OCI-LY3 (cell line): ENCODE data around the gene TBC1D23.
"Not testable (repeated sequence)": the region's sequence is repeated elsewhere in the genome, so short reads cannot be mapped to it uniquely, and the experiment has no call there.

ENCODE experiments used
- H2AFZ ChIP-seq: fragments of 200-600, 300-600 bp; shearing (Covaris generic); 2 replicates; pipeline ENCODE4 v1.6.0; 2014; ENCODE audit warnings: antibody characterized with exemption, low read depth, low read length
- H3K27ac ChIP-seq: fragments of 200-600, 300-600 bp; sonication (generic); 2 replicates; pipeline ENCODE4 v1.5.1; 2014; ENCODE audit warnings: mild to moderate bottlenecking, low read length, moderate library complexity, mixed read lengths
- H3K27me3 ChIP-seq: fragments of 200-600, 300-600 bp; sonication (generic); 2 replicates; pipeline ENCODE4 v1.6.1; 2014; ENCODE audit warnings: low read depth, low read length, mixed read lengths
- H3K36me3 ChIP-seq: fragments of 200-600, 300-600 bp; sonication (generic); replicated peaks from 2 replicates; pipeline ENCODE3; 2014; ENCODE audit warnings: low read depth, low read length, mixed read lengths
- H3K4me1 ChIP-seq: fragments of 300-600, 200-600 bp; sonication (generic); 2 replicates; pipeline ENCODE4 v1.6.1; 2014; ENCODE audit warnings: low read length, mixed read lengths
- H3K4me2 ChIP-seq: fragments of 200-600, 300-600 bp; sonication (generic); 2 replicates; pipeline ENCODE4 v1.6.1; 2014; ENCODE audit warnings: low read length, mixed read lengths
- H3K4me3 ChIP-seq: fragments of 300-600, 200-600 bp; sonication (generic); 2 replicates; pipeline ENCODE4 v1.5.1; 2014; ENCODE audit warnings: antibody characterized with exemption, mild to moderate bottlenecking, low read length, moderate library complexity
- H3K79me2 ChIP-seq: fragments of 300-600, 200-600 bp; shearing (Covaris generic); 2 replicates; pipeline ENCODE4 v1.6.1; 2014; ENCODE audit warnings: mild to moderate bottlenecking, low read length, mixed read lengths
- H3K9ac ChIP-seq: fragments of 300-600, 200-600 bp; shearing (Covaris generic); 2 replicates; pipeline ENCODE4 v1.6.0; 2014; ENCODE audit warnings: mild to moderate bottlenecking, low read length, moderate library complexity
- H3K9me3 ChIP-seq: fragments of 200-600, 300-600 bp; shearing (Covaris generic); 2 replicates; pipeline ENCODE4 v1.6.1; 2014; ENCODE audit warnings: low read length, mixed read lengths; ENCODE audit not compliant: insufficient read depth
- H4K20me1 ChIP-seq: fragments of 200-600, 300-600 bp; sonication (generic); 2 replicates; pipeline ENCODE4 v1.6.1; 2016; ENCODE audit warnings: low read length, mixed read lengths; ENCODE audit not compliant: insufficient read depth
- EZH2phosphoT487 ChIP-seq: fragments of 200-600 bp; shearing (Covaris generic); IDR thresholded peaks from 2 replicates; pipeline ENCODE4 v1.6.1; 2018; ENCODE audit warnings: antibody characterized with exemption, mixed run types, low read depth
- TF ChIP-seq, protein P1 (sequence below): fragments of 200-600, 300-600 bp; sonication (generic); IDR thresholded peaks from 2 replicates; pipeline ENCODE4 v1.5.1; 2014; ENCODE audit warnings: antibody characterized with exemption, low read length, low read depth

TBC1D23 gene

DNA sequence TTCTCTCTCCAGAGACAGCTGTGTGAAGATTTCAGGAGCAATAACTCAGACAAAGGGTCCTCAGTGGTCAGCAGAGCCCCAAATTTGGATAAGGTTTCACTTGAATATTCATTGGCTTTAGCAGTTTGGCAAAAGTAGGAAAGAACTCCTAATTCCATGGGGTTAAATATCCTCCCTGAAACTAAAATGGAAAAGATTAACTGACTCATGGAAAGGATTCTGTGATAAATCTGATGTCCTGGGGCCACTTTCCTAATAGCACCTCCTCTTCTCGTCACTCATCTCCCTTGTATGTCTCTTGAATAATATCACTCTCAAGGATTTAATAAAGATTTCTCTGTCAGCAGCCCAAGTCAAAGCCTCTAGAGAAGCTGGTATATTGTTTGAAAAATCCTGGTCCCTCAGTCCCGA lies 33.3 kb upstream of the TBC1D23 start:
- no peak overlapping the region for H2AFZ ChIP-seq
- H3K4me2 ChIP-seq, result no peak overlapping the region
- no peaks in the 10 kb centered on the region for H3K27me3 ChIP-seq
- H4K20me1 ChIP-seq, result no peaks in the 10 kb centered on the region
- H3K9me3 ChIP-seq, result no peaks in the 10 kb centered on the region
- H3K27ac ChIP-seq, result no peak overlapping the region
- H3K9ac ChIP-seq, result no peak overlapping the region
- H3K79me2 ChIP-seq, result no peaks in the 10 kb centered on the region
- H3K4me3 ChIP-seq, result no peak overlapping the region
- TF ChIP-seq, protein P1, sequence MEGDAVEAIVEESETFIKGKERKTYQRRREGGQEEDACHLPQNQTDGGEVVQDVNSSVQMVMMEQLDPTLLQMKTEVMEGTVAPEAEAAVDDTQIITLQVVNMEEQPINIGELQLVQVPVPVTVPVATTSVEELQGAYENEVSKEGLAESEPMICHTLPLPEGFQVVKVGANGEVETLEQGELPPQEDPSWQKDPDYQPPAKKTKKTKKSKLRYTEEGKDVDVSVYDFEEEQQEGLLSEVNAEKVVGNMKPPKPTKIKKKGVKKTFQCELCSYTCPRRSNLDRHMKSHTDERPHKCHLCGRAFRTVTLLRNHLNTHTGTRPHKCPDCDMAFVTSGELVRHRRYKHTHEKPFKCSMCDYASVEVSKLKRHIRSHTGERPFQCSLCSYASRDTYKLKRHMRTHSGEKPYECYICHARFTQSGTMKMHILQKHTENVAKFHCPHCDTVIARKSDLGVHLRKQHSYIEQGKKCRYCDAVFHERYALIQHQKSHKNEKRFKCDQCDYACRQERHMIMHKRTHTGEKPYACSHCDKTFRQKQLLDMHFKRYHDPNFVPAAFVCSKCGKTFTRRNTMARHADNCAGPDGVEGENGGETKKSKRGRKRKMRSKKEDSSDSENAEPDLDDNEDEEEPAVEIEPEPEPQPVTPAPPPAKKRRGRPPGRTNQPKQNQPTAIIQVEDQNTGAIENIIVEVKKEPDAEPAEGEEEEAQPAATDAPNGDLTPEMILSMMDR, result no peak
- no peaks in the 10 kb centered on the region for H3K4me1 ChIP-seq
- H3K36me3 ChIP-seq, result no peaks in the 10 kb centered on the region

DNA sequence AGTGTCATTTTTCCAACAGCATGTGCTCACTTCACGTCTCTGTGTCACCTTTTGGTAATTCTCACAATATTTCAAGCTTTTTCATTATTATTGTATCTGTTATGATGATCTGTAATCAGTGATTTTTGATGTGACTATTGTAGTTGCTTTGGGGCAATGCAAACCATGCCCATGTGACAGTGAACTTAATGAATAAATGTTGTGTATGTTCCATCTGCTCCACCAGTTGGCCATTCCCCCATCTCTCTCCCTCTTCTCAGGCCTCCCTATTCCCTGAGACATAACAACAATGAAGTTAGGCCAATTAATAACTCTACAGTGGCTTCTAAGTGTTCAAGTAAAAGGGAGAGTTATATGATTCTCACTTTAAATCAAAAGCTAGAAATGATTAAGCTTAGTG lies 32.5 kb upstream of the TBC1D23 start:
- Histone ChIP-seq H3K4me2 (no peak overlapping the region), H3K9me3 (no peaks in the 10 kb centered on the region), H4K20me1 (no peaks in the 10 kb centered on the region), H3K27ac (no peak overlapping the region), H2AFZ (no peak overlapping the region), H3K4me3 (no peak overlapping the region), H3K36me3 (no peaks in the 10 kb centered on the region), H3K27me3 (no peaks in the 10 kb centered on the region), H3K79me2 (no peaks in the 10 kb centered on the region), H3K4me1 (no peaks in the 10 kb centered on the region), H3K9ac (no peak overlapping the region)
- TF ChIP-seq EZH2phosphoT487, result no peak
- TF ChIP-seq, protein P1, result no peak

DNA sequence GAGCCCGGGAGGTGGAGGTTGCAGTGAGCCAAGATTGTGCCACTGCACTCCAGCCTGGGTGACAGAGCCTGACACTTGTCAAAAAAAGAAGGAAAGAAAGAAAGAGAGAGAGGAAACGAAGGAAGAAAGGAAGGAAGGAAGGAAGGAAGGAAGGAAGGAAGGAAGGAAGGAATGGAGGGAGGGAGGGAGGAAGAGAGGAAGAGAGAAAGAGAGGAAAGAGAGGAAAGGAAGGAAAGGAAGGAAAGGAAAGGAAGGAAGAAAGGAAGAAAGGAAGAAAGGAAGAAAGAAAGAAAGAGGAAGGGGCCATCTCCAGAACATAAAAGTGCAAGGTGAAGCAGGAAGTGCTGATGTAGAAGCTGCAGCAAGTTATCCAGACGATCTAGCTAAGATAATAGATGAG lies 31.6 kb upstream of the TBC1D23 start:
- not testable (repeated sequence) for H3K27me3 ChIP-seq, H3K27ac ChIP-seq, H3K36me3 ChIP-seq, H4K20me1 ChIP-seq, H3K9ac ChIP-seq, H3K4me2 ChIP-seq, H3K4me3 ChIP-seq, H3K4me1 ChIP-seq, H2AFZ ChIP-seq, H3K9me3 ChIP-seq, H3K79me2 ChIP-seq

DNA sequence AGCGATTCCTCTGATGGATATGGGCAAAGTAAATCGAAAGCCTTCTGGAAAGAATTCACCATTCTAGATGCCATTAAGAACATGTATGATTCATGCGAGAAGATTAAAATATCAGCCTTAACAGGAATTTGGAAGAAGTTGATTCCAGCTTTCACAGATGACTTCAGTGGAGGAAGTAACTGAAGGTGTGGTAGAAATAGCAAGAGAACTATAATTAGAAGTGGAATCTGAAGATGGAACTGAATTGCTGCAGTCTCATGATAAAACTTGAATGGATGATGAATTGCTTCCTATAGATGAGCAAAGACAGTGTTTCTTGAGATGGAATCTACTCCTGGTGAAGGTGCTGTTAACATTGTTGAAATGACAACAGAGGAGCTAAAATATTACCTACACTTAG lies 30.1 kb upstream of the TBC1D23 start:
- no peak overlapping the region for H3K4me2 ChIP-seq
- no peaks in the 10 kb centered on the region for H3K36me3 ChIP-seq
- H3K4me3 ChIP-seq, result no peak overlapping the region
- no peaks in the 10 kb centered on the region for H4K20me1 ChIP-seq
- no peak overlapping the region for H3K27ac ChIP-seq
- no peaks in the 10 kb centered on the region for H3K79me2 ChIP-seq
- no peaks in the 10 kb centered on the region for H3K9me3 ChIP-seq
- TF ChIP-seq, protein P1, result no peak
- TF ChIP-seq EZH2phosphoT487, result no peak
- no peak overlapping the region for H2AFZ ChIP-seq
- H3K27me3 ChIP-seq, result no peaks in the 10 kb centered on the region
- H3K9ac ChIP-seq, result no peak overlapping the region
- H3K4me1 ChIP-seq, result no peaks in the 10 kb centered on the region

DNA sequence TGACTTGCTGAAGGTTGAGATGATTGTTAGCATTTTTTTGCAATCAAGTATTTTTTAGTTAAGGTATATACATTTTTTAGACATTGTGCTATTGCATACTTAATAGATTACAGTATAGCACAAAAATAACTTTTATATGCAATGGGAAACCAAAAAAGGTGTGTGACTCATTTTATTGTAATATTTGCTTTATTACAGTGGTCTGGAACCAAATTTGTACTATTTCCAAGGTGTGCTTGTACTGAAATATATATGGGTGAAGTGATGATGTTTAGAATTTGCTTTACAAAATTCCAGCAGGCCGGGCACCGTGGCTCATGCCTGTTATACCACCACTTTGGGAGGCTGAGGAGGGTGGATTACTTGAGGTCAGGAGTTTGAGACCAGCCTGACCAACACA lies 29.1 kb upstream of the TBC1D23 start:
- no peaks in the 10 kb centered on the region for H3K36me3 ChIP-seq
- no peak overlapping the region for H3K9ac ChIP-seq
- H3K4me1 ChIP-seq, result no peaks in the 10 kb centered on the region
- no peak overlapping the region for H3K27ac ChIP-seq
- H3K4me2 ChIP-seq, result no peak overlapping the region
- no peak overlapping the region for H3K4me3 ChIP-seq
- H4K20me1 ChIP-seq, result no peaks in the 10 kb centered on the region
- no peak overlapping the region for H2AFZ ChIP-seq
- no peaks in the 10 kb centered on the region for H3K27me3 ChIP-seq
- H3K9me3 ChIP-seq, result no peaks in the 10 kb centered on the region
- TF ChIP-seq EZH2phosphoT487, result no peak
- TF ChIP-seq, protein P1, result no peak
- no peaks in the 10 kb centered on the region for H3K79me2 ChIP-seq
